Endothelial cell of umbilical vein (primary cell): ENCODE measurements around the gene PDE6B. TPM values are rescaled to one million over a fixed set of nuclear protein-coding genes. Genes with fewer than 3 reads are reported as not detected.

Source experiments
- BruUV-seq: library from RNA; stranded (reverse); fragments of 400-500 nt; replicated peaks from 2 replicates; lab custom pipeline; 2021; lab: Mats Ljungman, UMichigan
- CTCF ChIA-PET: fragments of 300-600, 350-600 bp; sonication (Branson Sonifier 250); formaldehyde crosslinking; loops from one replicate; lab custom pipeline; 2021; ENCODE audit warnings: antibody characterized with exemption, inconsistent platforms; lab: Charles Lee
- POLR2A ChIA-PET: fragments of 300-600, 350-600 bp; sonication (Branson Sonifier 250); formaldehyde crosslinking; loops from one replicate; lab custom pipeline; 2021; ENCODE audit warnings: antibody characterized with exemption, inconsistent platforms; lab: Charles Lee
- DNase-seq: peaks from one replicate; pipeline ENCODE4 v3.0.0-alpha.2; 2011; ENCODE audit warnings: low read depth, low spot score
- FAIRE-seq: peaks from 2 replicates; lab custom pipeline; 2011; peaks lifted over from hg19 to GRCh38; lab: Jason Lieb, UNC
- H2AFZ ChIP-seq: 2 replicates; pipeline ENCODE4 v1.6.0; 2012; ENCODE audit warnings: low read depth, low read length, control low read depth, inconsistent platforms
- H3K27ac ChIP-seq: 2 replicates; pipeline ENCODE4 v1.5.1; 2011; ENCODE audit warnings: low read depth, mild to moderate bottlenecking, control low read depth, low read length, moderate library complexity; ENCODE audit not compliant: insufficient read depth
- H3K27me3 ChIP-seq, 2 experiments: 2 replicates each; pipeline versions ENCODE4 v1.6.0 to v1.6.1; 2011; ENCODE audit warnings: low read length in 2 of 2, mixed read lengths in 1 of 2; ENCODE audit not compliant: control insufficient read depth in 2 of 2, insufficient read depth in 2 of 2
- H3K36me3 ChIP-seq, 2 experiments: 2 replicates in 1 of 2; 3 replicates in 1 of 2; pipeline ENCODE4 v1.5.1; 2011; ENCODE audit warnings: low read length in 2 of 2, mild to moderate bottlenecking in 1 of 2, moderate library complexity in 1 of 2; ENCODE audit not compliant: control insufficient read depth in 2 of 2, insufficient read depth in 2 of 2; ENCODE audit errors: extremely low read depth in 1 of 2
- H3K4me1 ChIP-seq: 3 replicates; pipeline ENCODE4 v1.5.1; 2011; ENCODE audit warnings: mild to moderate bottlenecking, low read length; ENCODE audit not compliant: control insufficient read depth, insufficient read depth; ENCODE audit errors: extremely low read depth
- H3K4me2 ChIP-seq: 2 replicates; pipeline ENCODE4 v1.6.1; 2011; ENCODE audit warnings: low read length, control low read depth, mixed read lengths; ENCODE audit not compliant: insufficient read depth
- H3K4me3 ChIP-seq, 3 experiments: fragments of 200-600 bp in 1 of 3; sonication (generic), shearing (Covaris generic) in 1 of 3; replicated peaks in 1 of 3; 2 replicates each; pipeline ENCODE4 v1.5.1; 2011 to 2016; ENCODE audit warnings: control low read depth in 3 of 3, low read length in 3 of 3, mild to moderate bottlenecking in 2 of 3, inconsistent platforms in 1 of 3, low read depth in 1 of 3, moderate library complexity in 1 of 3; ENCODE audit not compliant: insufficient read depth in 1 of 3
- H3K79me2 ChIP-seq: 2 replicates; pipeline ENCODE4 v1.6.0; 2012; ENCODE audit warnings: low read length, inconsistent platforms; ENCODE audit not compliant: control insufficient read depth, insufficient read depth
- H3K9ac ChIP-seq: replicated peaks from 2 replicates; pipeline ENCODE3; 2011; ENCODE audit warnings: low read length, control low read depth; ENCODE audit not compliant: insufficient read depth; ENCODE audit errors: extremely low read depth
- H3K9me1 ChIP-seq: replicated peaks from 3 replicates; pipeline ENCODE4 v1.6.0; 2011; ENCODE audit warnings: mild to moderate bottlenecking, low read length; ENCODE audit not compliant: control insufficient read depth, insufficient read depth; ENCODE audit errors: extremely low read depth
- H3K9me3 ChIP-seq: replicated peaks from 2 replicates; pipeline ENCODE4 v1.5.1; 2012; ENCODE audit warnings: low read length, inconsistent platforms; ENCODE audit not compliant: control insufficient read depth, insufficient read depth
- H4K20me1 ChIP-seq: replicated peaks from 2 replicates; pipeline ENCODE3; 2011; ENCODE audit warnings: mild to moderate bottlenecking, low read length; ENCODE audit not compliant: control insufficient read depth, insufficient read depth; ENCODE audit errors: extremely low read depth
- EZH2 ChIP-seq: IDR thresholded peaks from 2 replicates; pipeline ENCODE4 v1.6.1; 2012; ENCODE audit warnings: borderline replicate concordance, low read depth, mild to moderate bottlenecking, moderate library complexity, low read length, inconsistent platforms; ENCODE audit not compliant: severe bottlenecking
- FOS ChIP-seq: IDR thresholded peaks from 2 replicates; pipeline ENCODE4 v1.6.1; 2011; ENCODE audit warnings: mild to moderate bottlenecking, low read length, moderate library complexity, borderline replicate concordance; ENCODE audit not compliant: insufficient read depth
- GATA2 ChIP-seq: IDR thresholded peaks from 2 replicates; pipeline ENCODE4 v1.7.0; 2011; ENCODE audit warnings: low read depth, mild to moderate bottlenecking, moderate library complexity, mixed read lengths, low read length; ENCODE audit not compliant: insufficient read length, insufficient read depth
- JUN ChIP-seq: IDR thresholded peaks from 2 replicates; pipeline ENCODE4 v1.6.1; 2011; ENCODE audit warnings: borderline replicate concordance, low read depth; ENCODE audit not compliant: insufficient read length, insufficient read depth
- MYC ChIP-seq: IDR thresholded peaks from one replicate; pipeline ENCODE4 v1.6.1; 2011; ENCODE audit warnings: mild to moderate bottlenecking, low read depth, low read length
- POLR2A ChIP-seq: IDR thresholded peaks from 2 replicates; pipeline ENCODE4 v1.6.1; 2012; ENCODE audit warnings: low read depth, mild to moderate bottlenecking, control low read depth, low read length
- POLR2AphosphoS5 ChIP-seq: IDR thresholded peaks from 2 replicates; pipeline ENCODE4 v1.6.1; 2012; ENCODE audit warnings: low read depth, mild to moderate bottlenecking, control low read depth, low read length, moderate library complexity; ENCODE audit not compliant: insufficient read depth
- dilution Hi-C: fragments of 300-500 bp; cut with MboI; formaldehyde crosslinking; loops from one replicate; pipeline ENCODE4 v1.15.0; 2019; ENCODE audit warnings: low sequenced_read_pairs; ENCODE audit not compliant: extremely low pct_ligation_motif_present
- intact Hi-C: fragments of 100-400 bp; cut with micrococcal nuclease; formaldehyde crosslinking; loops from one replicate; pipeline ENCODE4 v1.10.0; 2022
- polyA plus RNA-seq, 4 experiments: library from polyadenylated mRNA; depleted of rRNA in 3 of 4; stranded (reverse) in 3 of 4; unstranded in 1 of 4; fragments of >200 nt; gene quantifications; 2 replicates each; pipeline versions ENCODE4 v1.2.1 to v1.2.3, GENCODE V29; 2011 to 2012; ENCODE audit warnings: missing spikeins in 1 of 4
- total RNA-seq: library from RNA; stranded (reverse); gene quantifications from 2 replicates; pipeline ENCODE4 v1.2.3, GENCODE V29; 2021
- TF ChIP-seq, protein P1 (sequence below): IDR thresholded peaks from 2 replicates; pipeline ENCODE4 v1.6.1; 2011; ENCODE audit not compliant: insufficient read depth, insufficient read length
- TF ChIP-seq, protein P2 (sequence below), 2 donors: IDR thresholded peaks; 1 replicate in 1 of 2; 2 replicates in 1 of 2; pipeline ENCODE4 v1.5.1; 2011; ENCODE audit warnings: low read length in 2 of 2, mild to moderate bottlenecking in 2 of 2, moderate library complexity in 2 of 2, control low read depth in 1 of 2, inconsistent platforms in 1 of 2, low read depth in 1 of 2; ENCODE audit not compliant: insufficient read depth in 1 of 2; ENCODE audit errors: extremely low read depth in 1 of 2

Gene PDE6B
- total and polyA plus RNA-seq, 2 donors (not counting 3 experiments of a cell fraction or from before 2014, with no cell fraction given), result 0.77 to 1.8 TPM

DNA sequence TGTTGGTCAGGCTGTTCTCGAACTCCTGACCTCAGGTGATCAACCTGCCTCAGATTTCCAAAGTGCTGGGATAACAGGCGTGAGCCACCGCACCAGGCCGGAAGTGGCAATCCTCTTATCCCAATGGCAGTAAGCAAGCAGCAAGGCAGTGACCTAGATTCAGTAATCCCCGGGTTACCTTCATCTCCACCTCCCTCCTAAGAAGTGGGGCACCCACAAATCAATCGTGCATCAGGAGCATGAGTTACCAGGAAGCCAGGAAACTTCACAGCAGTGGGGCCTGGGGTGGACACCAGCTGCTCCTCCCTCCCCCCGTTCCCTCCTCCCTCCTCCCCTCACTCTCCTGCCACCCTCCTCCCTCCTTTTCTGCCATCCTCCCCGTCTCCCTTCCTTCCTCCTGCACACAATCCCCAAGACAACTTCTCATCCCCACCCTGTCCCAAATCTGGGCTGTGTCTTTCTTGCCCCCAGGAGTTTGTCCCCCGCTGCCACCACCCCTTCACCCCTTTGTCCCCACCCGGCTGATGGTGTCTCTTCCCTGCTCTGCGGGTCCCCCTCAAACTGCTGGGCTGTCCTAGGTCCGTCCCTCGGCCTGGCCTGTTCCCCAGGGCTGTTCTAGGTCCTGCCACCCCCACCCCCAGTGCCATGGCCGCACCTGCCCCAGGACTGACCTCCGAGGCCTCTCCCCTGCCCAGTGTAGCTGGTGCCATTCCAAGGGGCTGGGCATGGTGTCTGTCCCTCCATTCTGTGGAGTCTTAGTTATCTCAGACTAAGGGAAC, 2.2 kb downstream of the PDE6B start:
- H2AFZ ChIP-seq, result no peak overlapping the region
- no peak overlapping the region for H3K4me3 ChIP-seq
- no peaks in the 10 kb centered on the region for H3K9me3 ChIP-seq
- intact Hi-C loops, result no loop called here
- no peak overlapping the region for H3K27ac ChIP-seq
- ChIA-PET POLR2A (no interaction called here), CTCF (interaction anchor here (0.8 kb wide), 1 partner anchor 16 kb away, joined by 4 read pairs; no protein-coding TSS in a partner anchor)
- H3K79me2 ChIP-seq, result no peaks in the 10 kb centered on the region
- H3K9ac ChIP-seq, result no peak overlapping the region
- no peak for DNase-seq
- no peak for TF ChIP-seq POLR2A
- H4K20me1 ChIP-seq, result no peaks in the 10 kb centered on the region
- no TSS peak for BruUV-seq
- H3K4me2 ChIP-seq, result no peak overlapping the region
- H3K9me1 ChIP-seq, result no peaks in the 10 kb centered on the region
- H3K36me3 ChIP-seq, result no peaks in the 10 kb centered on the region
- H3K27me3 ChIP-seq, result no peaks in the 10 kb centered on the region
- no peak for FAIRE-seq
- no peaks in the 10 kb centered on the region for H3K4me1 ChIP-seq
- dilution Hi-C loops, result no loop called here

DNA sequence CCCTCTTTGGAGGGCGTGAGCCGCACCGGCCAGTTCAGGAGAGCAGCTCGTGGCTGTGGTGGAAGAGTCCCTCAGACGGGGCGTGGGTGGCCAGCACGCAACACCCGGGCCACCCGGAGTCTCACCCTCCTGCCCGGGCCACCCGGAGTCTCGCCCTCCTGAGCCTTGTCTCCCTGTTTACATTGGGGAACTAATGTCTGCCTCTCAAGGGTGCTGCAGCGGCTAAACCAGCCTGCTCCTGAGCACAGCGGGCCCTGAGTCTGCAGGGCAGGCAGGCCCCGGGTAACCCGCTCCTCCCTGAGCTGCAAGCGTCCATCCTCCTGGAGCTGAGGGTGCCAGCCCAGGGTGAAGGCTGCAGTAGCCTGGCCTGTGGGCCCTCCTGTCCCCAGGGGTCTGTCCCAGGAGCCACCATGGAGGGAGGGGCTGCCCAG, 3.0 kb downstream of the PDE6B start:
- Histone ChIP-seq H3K9me3 (no peaks in the 10 kb centered on the region), H4K20me1 (no peaks in the 10 kb centered on the region), H3K36me3 (no peaks in the 10 kb centered on the region), H2AFZ (no peak overlapping the region), H3K79me2 (no peaks in the 10 kb centered on the region), H3K4me2 (no peak overlapping the region), H3K27me3 (no peaks in the 10 kb centered on the region), H3K4me3 (no peak overlapping the region), H3K9me1 (no peaks in the 10 kb centered on the region), H3K9ac (no peak overlapping the region), H3K4me1 (no peaks in the 10 kb centered on the region), H3K27ac (no peak overlapping the region)
- intact Hi-C loops (no loop called here), dilution Hi-C loops (no loop called here)
- ChIA-PET POLR2A (no interaction called here), CTCF (no interaction called here)
- FAIRE-seq (no peak), DNase-seq (no peak)
- no TSS peak for BruUV-seq
- no peak for TF ChIP-seq GATA2
- no peak for TF ChIP-seq FOS
- TF ChIP-seq POLR2AphosphoS5, result no peak
- TF ChIP-seq, protein P1, sequence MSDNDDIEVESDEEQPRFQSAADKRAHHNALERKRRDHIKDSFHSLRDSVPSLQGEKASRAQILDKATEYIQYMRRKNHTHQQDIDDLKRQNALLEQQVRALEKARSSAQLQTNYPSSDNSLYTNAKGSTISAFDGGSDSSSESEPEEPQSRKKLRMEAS, result no peak
- no peak for TF ChIP-seq MYC
- TF ChIP-seq JUN, result no peak
- TF ChIP-seq, protein P2, sequence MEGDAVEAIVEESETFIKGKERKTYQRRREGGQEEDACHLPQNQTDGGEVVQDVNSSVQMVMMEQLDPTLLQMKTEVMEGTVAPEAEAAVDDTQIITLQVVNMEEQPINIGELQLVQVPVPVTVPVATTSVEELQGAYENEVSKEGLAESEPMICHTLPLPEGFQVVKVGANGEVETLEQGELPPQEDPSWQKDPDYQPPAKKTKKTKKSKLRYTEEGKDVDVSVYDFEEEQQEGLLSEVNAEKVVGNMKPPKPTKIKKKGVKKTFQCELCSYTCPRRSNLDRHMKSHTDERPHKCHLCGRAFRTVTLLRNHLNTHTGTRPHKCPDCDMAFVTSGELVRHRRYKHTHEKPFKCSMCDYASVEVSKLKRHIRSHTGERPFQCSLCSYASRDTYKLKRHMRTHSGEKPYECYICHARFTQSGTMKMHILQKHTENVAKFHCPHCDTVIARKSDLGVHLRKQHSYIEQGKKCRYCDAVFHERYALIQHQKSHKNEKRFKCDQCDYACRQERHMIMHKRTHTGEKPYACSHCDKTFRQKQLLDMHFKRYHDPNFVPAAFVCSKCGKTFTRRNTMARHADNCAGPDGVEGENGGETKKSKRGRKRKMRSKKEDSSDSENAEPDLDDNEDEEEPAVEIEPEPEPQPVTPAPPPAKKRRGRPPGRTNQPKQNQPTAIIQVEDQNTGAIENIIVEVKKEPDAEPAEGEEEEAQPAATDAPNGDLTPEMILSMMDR (IDR thresholded peaks at IDR 0.05; ENCODE audit: extremely low read depth in 1 of 2, insufficient read depth in 1 of 2, low read depth in 1 of 2, low read length in 2 of 2), result no peak
- no peak for TF ChIP-seq EZH2
- TF ChIP-seq POLR2A, result no peak
